Subcutaneous preadipocyte (primary cell): ENCODE results near the gene LMLN. TPM values are rescaled to one million over a fixed set of nuclear protein-coding genes. Genes with fewer than 3 reads are reported as not detected.

Experiments
- small RNA-seq: library from RNA; depleted of rRNA; stranded (forward); fragments of <200 nt; gene quantifications from one replicate; pipeline ENCODE3, GENCODE V24; 2012
- total RNA-seq: library from RNA; depleted of rRNA; stranded (reverse); fragments of >200 nt; gene quantifications from 2 replicates; pipeline ENCODE4 v1.2.3, GENCODE V29; 2012

LMLN gene
- total RNA-seq: 7.3 and 10.4 TPM in 2 replicates

GRCh38 chr3:197959891-197960693 lies at the start of gene LMLN:
TSS of gene LMLN (plus strand) at chr3:197960217. CDS start at chr3:197960246, 29 bp downstream.

GRCh38 chr3:197949778-197950676 lies 10.0 kb upstream of the LMLN start, which contains the start of gene RPL35A:
TSS of gene RPL35A (plus strand) at chr3:197950190. CDS start at chr3:197950968, 778 bp downstream.

Small RNAs within 50 kb of the gene (small RNA-seq; reads per million reads assigned to genes)
- not detected for gene RNU6-621P
- not detected for gene RNU6-821P

Other genes with a start within 250 kb of the LMLN start
- 12.5 and 16.2 TPM in 2 replicates for gene RUBCN, start 223.3 kb upstream of the LMLN start, total RNA-seq
- 26.8 and 27.4 TPM in 2 replicates for gene FYTTD1, start 210.3 kb upstream of the LMLN start, total RNA-seq
- gene LRCH3, start 169.0 kb upstream of the LMLN start, total RNA-seq: 79.0 and 136 TPM in 2 replicates
- gene RPL35A, start 10.0 kb upstream of the LMLN start, total RNA-seq: 467 and 623 TPM in 2 replicates